HepG2 (cell line): ENCODE results near the gene LRRC74B. TPM values are rescaled to one million over a fixed set of nuclear protein-coding genes. Genes with fewer than 3 reads are reported as not detected.

ENCODE experiments used
- CBX1 ChIP-seq: IDR thresholded peaks from one replicate; pipeline ENCODE4 v1.6.1; 2016; ENCODE audit warnings: antibody characterized with exemption, low read depth
- NFKBIZ ChIP-seq: IDR thresholded peaks from 2 replicates; pipeline ENCODE4 v1.6.1; 2018; ENCODE audit warnings: missing genetic modification reagents, missing compliant biosample characterization
- PHF5A ChIP-seq: IDR thresholded peaks from one replicate; pipeline ENCODE4 v1.6.1; 2018; ENCODE audit warnings: low read depth, missing genetic modification reagents; ENCODE audit not compliant: unreplicated experiment
- RAD51 ChIP-seq: fragments of 450-650 bp; IDR thresholded peaks from 2 replicates; pipeline ENCODE4 v1.6.1; 2016; ENCODE audit warnings: borderline replicate concordance
- TGIF2 ChIP-seq: IDR thresholded peaks from 2 replicates; pipeline ENCODE4 v1.6.1; 2016; ENCODE audit warnings: control low read depth, missing compliant biosample characterization
- ZNF350 ChIP-seq: sonication (generic); formaldehyde crosslinking; IDR thresholded peaks from 2 replicates; pipeline ENCODE4 v1.4.0; 2020; ENCODE audit warnings: mild to moderate bottlenecking, low read depth, missing genetic modification reagents, borderline replicate concordance
- ZNF432 ChIP-seq: sonication (generic); formaldehyde crosslinking; IDR thresholded peaks from 2 replicates; pipeline ENCODE4 v1.5.0; 2020; ENCODE audit warnings: missing genetic modification reagents, mild to moderate bottlenecking, borderline replicate concordance
- polyA plus RNA-seq, 8 experiments: library from polyadenylated mRNA; depleted of rRNA in 3 of 8; stranded (reverse) in 7 of 8; unstranded in 1 of 8; fragments of >200 nt; fragmentation: Illumina TruSeq in 4 of 8; extraction: Trizol in 4 of 8; gene quantifications; 2 replicates each; pipeline versions ENCODE4 v1.2.1 to v1.2.3, GENCODE V29; 2011 to 2016; ENCODE audit warnings: low read depth in 4 of 8, missing spikeins in 1 of 8, mixed read lengths in 1 of 8; ENCODE audit not compliant: insufficient read depth in 1 of 8
- total RNA-seq, 5 experiments: library from RNA; depleted of rRNA; stranded (reverse); fragments of >200 nt; fragmentation: Illumina TruSeq; extraction: Trizol; gene quantifications; 2 replicates each; pipeline ENCODE4 v1.2.3, GENCODE V29; 2016; ENCODE audit warnings: low read depth in 1 of 5
- TF ChIP-seq, protein P1 (sequence below): sonication (generic); formaldehyde crosslinking; IDR thresholded peaks from 2 replicates; pipeline ENCODE4 v1.9.0; 2021; ENCODE audit warnings: mild to moderate bottlenecking, missing genetic modification reagents
- TF ChIP-seq, protein P2 (sequence below): sonication (generic); formaldehyde crosslinking; IDR thresholded peaks from 2 replicates; pipeline ENCODE4 v1.5.0; 2020; ENCODE audit warnings: missing genetic modification reagents
- TF ChIP-seq, protein P3 (sequence below): sonication (generic); formaldehyde crosslinking; IDR thresholded peaks from 2 replicates; pipeline ENCODE4 v1.4.0; 2020; ENCODE audit warnings: low read depth, mild to moderate bottlenecking, missing genetic modification reagents
- TF ChIP-seq, protein P4 (sequence below): fragments of 450-650 bp; IDR thresholded peaks from 2 replicates; pipeline ENCODE4 v1.6.1; 2016

LRRC74B gene
- total and polyA plus RNA-seq, 2 of the 13 experiments (the other 11 are each of a cell fraction or from before 2014, with no cell fraction given) = not detected

DNA sequence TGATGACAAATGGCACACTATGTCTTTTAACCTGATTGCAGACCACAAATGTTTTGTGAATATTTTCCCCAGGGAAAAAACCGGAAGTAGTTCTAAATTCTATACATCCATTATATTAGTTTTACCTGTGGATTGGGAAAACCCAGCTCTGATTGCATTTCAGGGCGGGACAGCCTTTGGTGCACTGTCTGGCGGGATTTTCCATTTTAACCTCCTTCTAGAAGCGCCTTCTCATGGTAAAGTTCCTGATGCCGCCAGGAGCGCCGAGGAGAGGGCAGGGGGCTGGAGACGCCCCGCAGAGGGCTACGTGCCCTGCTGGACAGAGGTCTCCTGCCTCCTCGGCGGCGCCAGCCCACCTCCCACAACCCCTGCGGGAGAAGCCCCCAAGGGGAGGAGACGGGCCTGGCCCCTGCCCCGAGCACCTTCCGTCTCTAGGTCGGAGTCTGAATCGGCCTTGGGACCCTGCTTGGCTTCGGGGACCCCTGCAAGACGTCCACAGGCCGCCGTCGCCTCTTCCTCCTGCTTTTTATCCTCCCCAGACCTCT lies 32.0 kb upstream of the LRRC74B start (continued):
- TF ChIP-seq, protein P1, sequence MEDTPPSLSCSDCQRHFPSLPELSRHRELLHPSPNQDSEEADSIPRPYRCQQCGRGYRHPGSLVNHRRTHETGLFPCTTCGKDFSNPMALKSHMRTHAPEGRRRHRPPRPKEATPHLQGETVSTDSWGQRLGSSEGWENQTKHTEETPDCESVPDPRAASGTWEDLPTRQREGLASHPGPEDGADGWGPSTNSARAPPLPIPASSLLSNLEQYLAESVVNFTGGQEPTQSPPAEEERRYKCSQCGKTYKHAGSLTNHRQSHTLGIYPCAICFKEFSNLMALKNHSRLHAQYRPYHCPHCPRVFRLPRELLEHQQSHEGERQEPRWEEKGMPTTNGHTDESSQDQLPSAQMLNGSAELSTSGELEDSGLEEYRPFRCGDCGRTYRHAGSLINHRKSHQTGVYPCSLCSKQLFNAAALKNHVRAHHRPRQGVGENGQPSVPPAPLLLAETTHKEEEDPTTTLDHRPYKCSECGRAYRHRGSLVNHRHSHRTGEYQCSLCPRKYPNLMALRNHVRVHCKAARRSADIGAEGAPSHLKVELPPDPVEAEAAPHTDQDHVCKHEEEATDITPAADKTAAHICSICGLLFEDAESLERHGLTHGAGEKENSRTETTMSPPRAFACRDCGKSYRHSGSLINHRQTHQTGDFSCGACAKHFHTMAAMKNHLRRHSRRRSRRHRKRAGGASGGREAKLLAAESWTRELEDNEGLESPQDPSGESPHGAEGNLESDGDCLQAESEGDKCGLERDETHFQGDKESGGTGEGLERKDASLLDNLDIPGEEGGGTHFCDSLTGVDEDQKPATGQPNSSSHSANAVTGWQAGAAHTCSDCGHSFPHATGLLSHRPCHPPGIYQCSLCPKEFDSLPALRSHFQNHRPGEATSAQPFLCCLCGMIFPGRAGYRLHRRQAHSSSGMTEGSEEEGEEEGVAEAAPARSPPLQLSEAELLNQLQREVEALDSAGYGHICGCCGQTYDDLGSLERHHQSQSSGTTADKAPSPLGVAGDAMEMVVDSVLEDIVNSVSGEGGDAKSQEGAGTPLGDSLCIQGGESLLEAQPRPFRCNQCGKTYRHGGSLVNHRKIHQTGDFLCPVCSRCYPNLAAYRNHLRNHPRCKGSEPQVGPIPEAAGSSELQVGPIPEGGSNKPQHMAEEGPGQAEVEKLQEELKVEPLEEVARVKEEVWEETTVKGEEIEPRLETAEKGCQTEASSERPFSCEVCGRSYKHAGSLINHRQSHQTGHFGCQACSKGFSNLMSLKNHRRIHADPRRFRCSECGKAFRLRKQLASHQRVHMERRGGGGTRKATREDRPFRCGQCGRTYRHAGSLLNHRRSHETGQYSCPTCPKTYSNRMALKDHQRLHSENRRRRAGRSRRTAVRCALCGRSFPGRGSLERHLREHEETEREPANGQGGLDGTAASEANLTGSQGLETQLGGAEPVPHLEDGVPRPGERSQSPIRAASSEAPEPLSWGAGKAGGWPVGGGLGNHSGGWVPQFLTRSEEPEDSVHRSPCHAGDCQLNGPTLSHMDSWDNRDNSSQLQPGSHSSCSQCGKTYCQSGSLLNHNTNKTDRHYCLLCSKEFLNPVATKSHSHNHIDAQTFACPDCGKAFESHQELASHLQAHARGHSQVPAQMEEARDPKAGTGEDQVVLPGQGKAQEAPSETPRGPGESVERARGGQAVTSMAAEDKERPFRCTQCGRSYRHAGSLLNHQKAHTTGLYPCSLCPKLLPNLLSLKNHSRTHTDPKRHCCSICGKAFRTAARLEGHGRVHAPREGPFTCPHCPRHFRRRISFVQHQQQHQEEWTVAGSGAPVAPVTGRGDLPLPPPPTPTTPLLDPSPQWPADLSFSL (CRISPR knock-in tag) = no peak
- TF ChIP-seq TGIF2 = no peak
- TF ChIP-seq, protein P2, sequence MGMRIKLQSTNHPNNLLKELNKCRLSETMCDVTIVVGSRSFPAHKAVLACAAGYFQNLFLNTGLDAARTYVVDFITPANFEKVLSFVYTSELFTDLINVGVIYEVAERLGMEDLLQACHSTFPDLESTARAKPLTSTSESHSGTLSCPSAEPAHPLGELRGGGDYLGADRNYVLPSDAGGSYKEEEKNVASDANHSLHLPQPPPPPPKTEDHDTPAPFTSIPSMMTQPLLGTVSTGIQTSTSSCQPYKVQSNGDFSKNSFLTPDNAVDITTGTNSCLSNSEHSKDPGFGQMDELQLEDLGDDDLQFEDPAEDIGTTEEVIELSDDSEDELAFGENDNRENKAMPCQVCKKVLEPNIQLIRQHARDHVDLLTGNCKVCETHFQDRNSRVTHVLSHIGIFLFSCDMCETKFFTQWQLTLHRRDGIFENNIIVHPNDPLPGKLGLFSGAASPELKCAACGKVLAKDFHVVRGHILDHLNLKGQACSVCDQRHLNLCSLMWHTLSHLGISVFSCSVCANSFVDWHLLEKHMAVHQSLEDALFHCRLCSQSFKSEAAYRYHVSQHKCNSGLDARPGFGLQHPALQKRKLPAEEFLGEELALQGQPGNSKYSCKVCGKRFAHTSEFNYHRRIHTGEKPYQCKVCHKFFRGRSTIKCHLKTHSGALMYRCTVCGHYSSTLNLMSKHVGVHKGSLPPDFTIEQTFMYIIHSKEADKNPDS (CRISPR knock-in tag) = no peak
- TF ChIP-seq PHF5A (CRISPR knock-in tag) = no peak
- no peak for TF ChIP-seq CBX1
- no peak for TF ChIP-seq NFKBIZ
- TF ChIP-seq, protein P3, sequence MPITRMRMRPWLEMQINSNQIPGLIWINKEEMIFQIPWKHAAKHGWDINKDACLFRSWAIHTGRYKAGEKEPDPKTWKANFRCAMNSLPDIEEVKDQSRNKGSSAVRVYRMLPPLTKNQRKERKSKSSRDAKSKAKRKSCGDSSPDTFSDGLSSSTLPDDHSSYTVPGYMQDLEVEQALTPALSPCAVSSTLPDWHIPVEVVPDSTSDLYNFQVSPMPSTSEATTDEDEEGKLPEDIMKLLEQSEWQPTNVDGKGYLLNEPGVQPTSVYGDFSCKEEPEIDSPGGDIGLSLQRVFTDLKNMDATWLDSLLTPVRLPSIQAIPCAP (CRISPR knock-in tag) = no peak
- TF ChIP-seq ZNF432 (CRISPR knock-in tag) = no peak
- TF ChIP-seq, protein P4, sequence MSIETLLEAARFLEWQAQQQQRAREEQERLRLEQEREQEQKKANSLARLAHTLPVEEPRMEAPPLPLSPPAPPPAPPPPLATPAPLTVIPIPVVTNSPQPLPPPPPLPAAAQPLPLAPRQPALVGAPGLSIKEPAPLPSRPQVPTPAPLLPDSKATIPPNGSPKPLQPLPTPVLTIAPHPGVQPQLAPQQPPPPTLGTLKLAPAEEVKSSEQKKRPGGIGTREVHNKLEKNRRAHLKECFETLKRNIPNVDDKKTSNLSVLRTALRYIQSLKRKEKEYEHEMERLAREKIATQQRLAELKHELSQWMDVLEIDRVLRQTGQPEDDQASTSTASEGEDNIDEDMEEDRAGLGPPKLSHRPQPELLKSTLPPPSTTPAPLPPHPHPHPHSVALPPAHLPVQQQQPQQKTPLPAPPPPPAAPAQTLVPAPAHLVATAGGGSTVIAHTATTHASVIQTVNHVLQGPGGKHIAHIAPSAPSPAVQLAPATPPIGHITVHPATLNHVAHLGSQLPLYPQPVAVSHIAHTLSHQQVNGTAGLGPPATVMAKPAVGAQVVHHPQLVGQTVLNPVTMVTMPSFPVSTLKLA = no peak
- no peak for TF ChIP-seq ZNF350
- TF ChIP-seq RAD51 = no peak
- TF ChIP-seq, all 625 proteins: peak for 0
